GM18511 (cell line): ENCODE results near the gene ITGB7.

Experiments
- ATAC-seq: cut with Tn5 transposase; IDR thresholded peaks from one replicate; pipeline ENCODE4 v1.9.1; 2021; ENCODE audit warnings: mild to moderate bottlenecking, moderate library complexity; ENCODE audit not compliant: unreplicated experiment

ITGB7 gene

GRCh38 chr12:53199700-53200099 lies 7.4 kb downstream of the ITGB7 start:
- no peak for ATAC-seq

- no peak for ATAC-seq
Measured at GRCh38 chr12:53198486-53199110, 8.5 kb downstream of the ITGB7 start.

GRCh38 chr12:53197011-53197640 lies 9.9 kb downstream of the ITGB7 start:
- no peak for ATAC-seq

GRCh38 chr12:53196486-53196885 lies 10.6 kb downstream of the ITGB7 start:
- no peak for ATAC-seq

GRCh38 chr12:53195516-53196420 lies 11.3 kb downstream of the ITGB7 start:
- no peak for ATAC-seq

- no peak for ATAC-seq
Measured at GRCh38 chr12:53194973-53195372, 12.1 kb downstream of the ITGB7 start.

- ATAC-seq: no peak
Measured at GRCh38 chr12:53193985-53194716, 12.9 kb downstream of the ITGB7 start.

- no peak for ATAC-seq
Measured at GRCh38 chr12:53193040-53193439, 14.0 kb downstream of the ITGB7 start.

- ATAC-seq: no peak
Measured at GRCh38 chr12:53192531-53193021, 14.5 kb downstream of the ITGB7 start.

GRCh38 chr12:53191885-53192530 lies 15.0 kb downstream of the ITGB7 start:
- no peak for ATAC-seq

GRCh38 chr12:53191096-53191884 lies 15.8 kb downstream of the ITGB7 start:
- no peak for ATAC-seq

GRCh38 chr12:53190108-53190729 lies 16.8 kb downstream of the ITGB7 start:
- ATAC-seq: peak; percentile 62

- ATAC-seq: no peak
Measured at GRCh38 chr12:53187145-53187899, 19.7 kb downstream of the ITGB7 start.

- ATAC-seq: no peak
Measured at GRCh38 chr12:53186745-53187144, 20.3 kb downstream of the ITGB7 start.

- ATAC-seq: no peak
Measured at GRCh38 chr12:53185582-53186153, 21.4 kb downstream of the ITGB7 start.

- no peak for ATAC-seq
Measured at GRCh38 chr12:53184828-53185227, 22.2 kb downstream of the ITGB7 start.

- ATAC-seq: no peak
Measured at GRCh38 chr12:53182903-53183302, 24.1 kb downstream of the ITGB7 start.

GRCh38 chr12:53181935-53182334 lies 25.1 kb downstream of the ITGB7 start:
- no peak for ATAC-seq
